ENCODE data around the gene S100A1.
"Not testable (repeated sequence)": the region's sequence is repeated elsewhere in the genome, so short reads cannot be mapped to it uniquely, and the experiment has no call there.

S100A1 gene

DNA sequence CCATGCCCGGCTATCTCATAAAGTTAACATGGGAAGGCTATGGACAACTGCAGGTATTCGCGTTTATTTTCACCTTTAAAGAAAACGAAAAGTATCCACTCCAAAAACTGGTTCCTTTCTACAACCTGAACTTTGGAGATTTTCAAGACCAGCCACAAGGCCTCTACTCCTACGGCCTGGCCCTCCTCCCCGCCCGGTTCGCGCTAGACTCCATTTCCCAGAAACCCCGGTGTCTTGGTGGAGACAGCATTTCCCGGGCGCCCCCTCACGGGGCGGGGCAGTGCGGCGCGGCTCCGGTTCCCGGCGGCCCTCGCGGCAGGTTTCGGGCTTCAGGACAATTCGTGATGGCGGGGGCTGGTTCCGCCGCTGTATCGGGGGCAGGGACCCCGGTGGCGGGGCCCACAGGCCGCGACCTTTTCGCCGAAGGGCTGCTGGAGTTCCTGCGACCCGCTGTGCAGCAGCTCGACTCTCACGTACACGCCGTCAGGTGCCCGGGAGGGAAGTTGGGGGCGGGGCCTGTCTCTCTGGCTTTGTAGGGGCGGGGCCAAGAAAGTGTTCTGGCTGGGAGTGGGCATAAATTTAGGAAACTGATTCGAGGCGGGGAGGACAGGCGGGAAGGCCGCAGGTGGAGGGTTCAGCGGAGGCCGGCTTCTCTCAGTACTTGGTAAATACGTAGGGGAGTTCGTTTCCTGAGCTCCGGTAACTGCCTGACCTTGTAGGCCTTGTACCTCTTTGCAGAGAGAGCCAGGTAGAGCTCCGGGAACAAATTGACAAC lies 30.4 kb downstream of the S100A1 start, which contains the start of gene SNAPIN:
Gene SNAPIN (plus strand): TSS at position 304 of the 775 bp plus-strand sequence. CDS start 41 bp downstream, at position 345.
- DNase-seq = peak; percentile 73 to 97 (median 86)

GRCh38 chr1:153659175-153659534 lies 30.9 kb downstream of the S100A1 start:
- no peak for DNase-seq

GRCh38 chr1:153659656-153660055 lies 31.4 kb downstream of the S100A1 start:
- no peak for DNase-seq

- DNase-seq = peak in 1 of 6 experiments; percentile 11
Observed at GRCh38 chr1:153661111-153661708, 33.0 kb downstream of the S100A1 start.

DNA sequence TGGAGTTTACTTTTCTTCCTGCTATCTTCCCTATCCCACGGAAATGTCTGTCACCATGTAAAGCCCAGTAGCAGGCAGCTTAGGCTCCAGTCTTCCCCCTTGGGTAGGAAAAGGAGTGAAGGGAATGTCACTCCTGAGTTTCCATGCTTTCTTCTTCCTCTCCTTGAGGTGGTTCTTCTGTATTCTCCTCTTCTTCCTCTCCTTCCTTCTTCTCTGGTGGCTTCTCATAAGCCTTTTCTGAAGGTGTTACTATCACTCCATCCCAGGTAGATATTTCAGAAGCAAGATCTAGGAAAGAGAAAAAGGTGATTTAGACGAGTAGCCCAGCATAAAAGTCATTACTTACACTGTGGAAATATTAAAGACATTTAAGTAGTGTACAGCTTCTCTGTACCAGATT lies 34.0 kb downstream of the S100A1 start:
- no peak for DNase-seq

GRCh38 chr1:153663211-153663610 lies 35.0 kb downstream of the S100A1 start:
- no peak for DNase-seq

DNA sequence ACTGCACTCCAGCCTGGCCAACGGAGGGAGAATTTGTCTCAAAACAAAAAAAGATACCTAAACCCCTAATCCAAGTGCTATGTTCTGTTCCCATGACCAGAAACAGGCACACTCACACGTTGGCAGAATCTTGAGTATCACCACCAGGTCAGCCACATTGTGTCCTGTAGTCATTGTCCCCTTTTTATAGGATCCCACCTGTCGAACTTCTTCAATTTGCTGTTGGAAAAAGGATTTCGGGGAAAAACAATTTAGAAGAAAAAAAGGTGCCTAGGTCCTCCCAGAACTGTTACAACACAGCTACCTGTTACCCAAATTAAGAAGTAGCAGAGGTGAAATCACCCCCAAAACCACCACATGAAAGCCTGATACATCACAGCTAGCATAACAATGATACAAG lies 39.2 kb downstream of the S100A1 start:
- DNase-seq = no peak

DNA sequence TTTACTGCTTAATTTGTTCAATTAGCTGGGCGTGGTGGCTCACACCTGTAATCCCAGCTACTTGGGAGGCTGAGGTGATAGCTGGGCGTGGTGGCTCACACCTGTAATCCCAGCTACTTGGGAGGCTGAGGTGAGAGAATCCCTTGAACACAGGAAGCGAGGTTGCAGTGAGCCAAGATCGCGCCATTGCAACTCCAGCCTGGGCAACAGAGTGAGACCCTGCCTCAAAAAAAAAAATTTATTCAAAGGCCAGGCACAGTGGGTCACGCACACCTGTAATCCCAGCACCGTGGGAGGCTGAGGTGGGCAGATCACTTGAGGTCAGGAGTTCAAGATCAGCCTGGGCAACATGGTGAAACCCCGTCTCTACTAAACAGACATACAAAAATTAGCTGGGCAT lies 40.4 kb downstream of the S100A1 start:
- DNase-seq = not testable (repeated sequence)

DNA sequence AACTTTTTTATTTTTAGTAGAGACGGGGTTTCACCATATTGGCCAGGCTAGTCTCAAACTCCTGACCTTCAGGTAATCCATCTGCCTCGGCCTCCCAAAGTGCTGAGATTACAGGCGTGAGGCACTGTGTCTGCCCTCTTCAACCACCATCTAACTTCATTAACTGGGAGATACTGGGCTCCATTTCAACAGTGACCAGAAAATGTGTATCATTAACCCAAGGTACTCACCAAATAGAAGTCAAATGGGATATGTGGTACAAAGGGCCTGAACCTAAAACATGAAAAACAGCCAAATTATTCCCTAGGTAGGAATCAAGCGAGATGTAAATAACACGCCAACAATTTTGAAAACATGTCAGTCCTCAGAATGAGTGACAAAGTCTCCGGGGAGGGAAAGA lies 41.4 kb downstream of the S100A1 start:
- no peak for DNase-seq

- DNase-seq = peak in 1 of 6 experiments; percentile 35
Observed at GRCh38 chr1:153670257-153670858, 42.1 kb downstream of the S100A1 start.

DNA sequence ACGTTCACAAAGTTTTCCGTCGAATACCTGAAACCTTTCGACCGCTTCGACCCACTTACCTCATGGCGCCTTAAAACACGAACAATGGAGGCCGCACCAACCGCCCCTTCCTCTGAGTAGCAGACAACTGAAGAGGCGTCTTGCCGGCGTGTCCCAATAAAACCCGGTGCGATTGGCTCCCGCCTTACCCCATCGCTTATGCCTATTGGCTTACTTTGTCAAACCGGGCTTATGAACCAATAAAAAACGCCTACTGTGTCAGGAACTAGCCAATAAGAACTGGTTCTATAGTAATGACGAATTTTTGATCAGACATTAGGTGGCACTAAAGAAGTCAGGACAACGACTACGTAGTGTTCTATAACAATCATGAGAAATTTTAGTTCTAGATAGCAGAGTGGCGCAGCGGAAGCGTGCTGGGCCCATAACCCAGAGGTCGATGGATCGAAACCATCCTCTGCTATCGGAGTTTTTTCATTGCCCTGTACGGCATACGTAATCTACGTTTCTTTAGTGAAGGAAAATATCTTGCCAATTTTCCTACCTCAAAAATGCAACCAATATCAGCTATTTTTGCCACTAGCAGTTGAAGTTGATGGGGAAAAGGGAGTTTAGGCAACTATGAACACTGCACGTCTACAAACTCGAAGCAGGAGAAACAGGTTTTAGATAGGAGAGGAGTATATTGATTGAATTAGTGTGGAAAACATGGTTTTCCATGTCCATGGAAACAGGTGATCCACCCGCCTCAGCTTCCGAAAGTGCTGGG lies 42.8 kb downstream of the S100A1 start, which contains the start of gene ILF2:
Gene ILF2 (minus strand): TSS at position 135 of the 769 bp plus-strand sequence. CDS start 71 bp downstream, at position 64.
- peak; percentile 91 to 99 (median 98) for DNase-seq

DNA sequence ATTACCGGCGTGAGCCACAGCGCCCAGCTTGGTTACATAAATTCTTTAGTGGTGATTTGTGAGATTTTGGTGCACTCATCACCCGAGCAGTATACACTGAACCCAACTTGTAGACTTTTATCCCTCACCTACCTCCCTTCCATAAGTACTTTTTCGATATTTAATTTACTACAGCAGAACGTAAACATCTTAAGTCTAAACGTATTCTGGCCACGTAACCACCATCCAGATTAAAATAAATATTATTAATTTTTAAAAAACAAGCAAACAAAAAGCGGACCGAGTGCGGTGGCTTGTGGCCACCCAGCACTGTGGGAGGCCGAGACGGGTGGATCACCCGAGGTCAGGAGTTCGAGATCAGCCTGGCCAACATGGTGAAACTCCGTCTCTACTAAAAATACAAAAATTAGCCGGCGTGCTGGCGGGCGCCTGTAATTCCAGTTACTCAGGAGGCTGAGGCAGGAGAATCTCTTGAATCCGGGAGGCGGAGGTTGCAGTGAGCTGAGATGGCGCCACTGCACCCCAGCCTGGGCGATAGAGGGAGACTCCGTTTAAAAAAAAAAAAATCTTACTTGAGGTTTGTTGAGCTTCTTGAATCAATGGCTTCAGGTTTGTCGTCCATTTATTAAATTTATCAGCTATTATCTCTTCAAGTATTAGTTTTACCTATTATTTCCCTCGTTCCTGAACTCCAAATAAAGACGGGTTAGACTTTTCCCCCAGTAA lies 43.6 kb downstream of the S100A1 start:
- DNase-seq = peak; percentile 16 to 82 (median 45)

DNA sequence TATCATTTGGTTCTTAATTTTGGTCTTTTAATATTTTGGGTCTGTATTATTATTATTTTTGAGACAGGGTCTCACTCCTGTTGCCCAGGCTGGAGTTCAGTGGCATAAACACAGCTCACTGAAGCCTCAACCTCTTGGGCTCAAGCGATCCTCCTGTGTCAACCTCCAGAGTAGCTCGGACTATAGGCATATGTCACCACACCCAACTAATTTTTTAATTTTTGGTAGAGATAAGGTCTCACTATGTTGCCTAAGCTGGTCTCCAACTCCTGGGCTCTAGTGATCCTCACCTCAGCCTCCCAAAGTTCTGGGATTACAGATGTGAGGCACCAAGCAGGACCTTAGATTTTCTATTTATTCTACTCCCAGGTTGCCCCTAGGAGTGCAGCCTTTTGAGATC lies 45.3 kb downstream of the S100A1 start:
- DNase-seq = no peak

DNA sequence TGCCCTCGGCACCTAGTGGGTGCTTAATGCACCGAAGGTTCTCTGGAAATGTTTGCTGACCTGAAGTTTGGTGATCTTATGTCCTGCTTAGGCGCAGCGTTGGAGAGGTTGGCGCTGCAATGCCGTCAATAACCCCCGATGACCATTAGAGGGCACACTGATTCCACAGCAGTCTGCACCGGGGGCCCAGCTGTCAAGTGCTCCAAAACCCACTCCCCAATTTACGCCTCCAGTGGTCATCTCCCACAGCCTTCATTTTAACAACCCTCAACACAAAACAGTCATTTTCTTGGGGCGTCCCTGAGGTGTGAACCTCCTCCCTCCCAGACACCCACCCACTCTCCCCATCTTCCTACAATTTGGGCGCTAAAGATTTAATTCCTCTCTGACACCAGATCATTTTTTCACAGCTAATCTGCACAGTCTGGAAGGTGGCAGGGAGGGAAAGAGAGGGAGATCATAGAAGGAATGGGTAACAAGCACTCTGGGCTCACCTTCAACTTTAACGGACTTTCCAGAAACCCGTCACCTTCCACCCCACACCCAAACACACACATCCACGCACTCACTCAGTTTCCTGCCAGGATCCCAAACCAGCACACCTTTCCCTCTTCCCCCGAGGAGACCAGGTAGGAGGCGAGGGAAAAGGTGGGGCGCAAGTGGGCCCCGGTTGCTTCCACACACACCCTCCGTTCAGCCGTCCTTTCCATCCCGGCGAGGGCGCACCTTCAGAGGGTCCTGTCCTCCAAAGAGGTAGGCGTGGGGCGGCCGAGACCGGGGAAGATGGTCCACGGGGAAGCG lies 49.7 kb downstream of the S100A1 start:
- peak in 5 of 6 experiments; percentile 6 to 54 (median 28) for DNase-seq

DNA sequence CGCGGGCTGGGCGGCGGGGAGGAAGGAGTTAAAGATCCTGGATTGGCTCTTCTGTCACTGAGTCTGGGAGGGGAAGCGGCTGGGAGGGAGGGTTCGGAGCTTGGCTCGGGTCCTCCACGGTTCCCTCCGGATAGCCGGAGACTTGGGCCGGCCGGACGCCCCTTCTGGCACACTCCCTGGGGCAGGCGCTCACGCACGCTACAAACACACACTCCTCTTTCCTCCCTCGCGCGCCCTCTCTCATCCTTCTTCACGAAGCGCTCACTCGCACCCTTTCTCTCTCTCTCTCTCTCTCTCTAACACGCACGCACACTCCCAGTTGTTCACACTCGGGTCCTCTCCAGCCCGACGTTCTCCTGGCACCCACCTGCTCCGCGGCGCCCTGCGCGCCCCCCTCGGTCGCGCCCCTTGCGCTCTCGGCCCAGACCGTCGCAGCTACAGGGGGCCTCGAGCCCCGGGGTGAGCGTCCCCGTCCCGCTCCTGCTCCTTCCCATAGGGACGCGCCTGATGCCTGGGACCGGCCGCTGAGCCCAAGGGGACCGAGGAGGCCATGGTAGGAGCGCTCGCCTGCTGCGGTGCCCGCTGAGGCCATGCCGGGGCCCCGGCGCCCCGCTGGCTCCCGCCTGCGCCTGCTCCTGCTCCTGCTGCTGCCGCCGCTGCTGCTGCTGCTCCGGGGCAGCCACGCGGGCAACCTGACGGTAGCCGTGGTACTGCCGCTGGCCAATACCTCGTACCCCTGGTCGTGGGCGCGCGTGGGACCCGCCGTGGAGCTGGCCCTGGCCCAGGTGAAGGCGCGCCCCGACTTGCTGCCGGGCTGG lies 50.5 kb downstream of the S100A1 start, which contains the start of gene NPR1:
Gene NPR1 (plus strand): TSS at position 170 of the 818 bp plus-strand sequence. CDS start 421 bp downstream, at position 591.
- DNase-seq = peak in 1 of 6 experiments; percentile 40

DNA sequence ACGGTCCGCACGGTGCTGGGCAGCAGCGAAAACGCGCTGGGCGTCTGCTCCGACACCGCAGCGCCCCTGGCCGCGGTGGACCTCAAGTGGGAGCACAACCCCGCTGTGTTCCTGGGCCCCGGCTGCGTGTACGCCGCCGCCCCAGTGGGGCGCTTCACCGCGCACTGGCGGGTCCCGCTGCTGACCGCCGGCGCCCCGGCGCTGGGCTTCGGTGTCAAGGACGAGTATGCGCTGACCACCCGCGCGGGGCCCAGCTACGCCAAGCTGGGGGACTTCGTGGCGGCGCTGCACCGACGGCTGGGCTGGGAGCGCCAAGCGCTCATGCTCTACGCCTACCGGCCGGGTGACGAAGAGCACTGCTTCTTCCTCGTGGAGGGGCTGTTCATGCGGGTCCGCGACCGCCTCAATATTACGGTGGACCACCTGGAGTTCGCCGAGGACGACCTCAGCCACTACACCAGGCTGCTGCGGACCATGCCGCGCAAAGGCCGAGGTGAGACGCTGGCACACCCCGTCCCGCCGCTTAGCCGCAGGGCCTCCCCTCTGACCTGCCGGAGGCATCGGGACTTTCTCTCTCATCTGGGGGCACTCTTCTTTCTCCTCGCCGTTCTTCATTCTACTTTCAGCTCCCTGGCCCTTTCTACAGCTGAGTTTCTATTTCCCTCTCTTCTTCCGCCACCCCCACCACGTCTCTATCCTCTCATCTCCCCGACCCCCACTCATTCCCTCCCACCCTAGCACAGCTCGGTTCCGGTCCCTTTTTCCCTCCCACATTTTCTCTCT lies 51.3 kb downstream of the S100A1 start:
- DNase-seq = peak in 3 of 6 experiments; percentile 22 to 33 (median 32)

DNA sequence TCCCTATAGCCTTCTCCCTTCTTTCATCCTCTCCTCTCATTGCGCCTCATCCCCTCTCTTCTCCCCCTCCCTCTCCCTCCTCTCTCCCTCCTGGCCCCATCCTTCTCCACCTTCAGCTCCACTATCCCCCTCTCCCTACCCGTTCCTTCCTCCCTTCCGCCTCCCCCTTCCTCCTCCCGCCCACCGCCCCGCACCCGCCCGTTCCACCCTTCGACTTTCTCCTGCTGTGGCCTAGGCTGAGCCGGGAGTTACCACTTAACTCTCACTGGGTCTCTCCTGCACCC lies 51.8 kb downstream of the S100A1 start:
- no peak for DNase-seq

All from stimulated activated naive CD4-positive, alpha-beta T cell (primary cell).